Measurements from ENCODE around the gene ATG13.

The ATG13 gene

GRCh38 chr11:46724088-46724487 lies 106.7 kb downstream of the ATG13 start:
- TF ChIP-seq CTCF (conservative IDR thresholded peaks at IDR 0.05; ENCODE audit: low read depth, low read length): no peak
- no peak overlapping the region for H3K4me3 ChIP-seq (ENCODE audit: low read depth, low read length)
- no peak for DNase-seq (ENCODE audit: low read depth)

Measured in choroid plexus epithelial cell (primary cell).